Mesendoderm (in vitro differentiated cells): ENCODE measurements around the gene PARD3B.

ENCODE experiments used
- DNase-seq: peaks from one replicate; pipeline ENCODE4 v3.0.0; 2013
- H2AK5ac ChIP-seq: 2 replicates; pipeline ENCODE4 v1.6.1; 2013; ENCODE audit warnings: low read length, inconsistent platforms
- H2BK120ac ChIP-seq: 2 replicates; pipeline ENCODE4 v1.6.1; 2013; ENCODE audit warnings: low read depth, mild to moderate bottlenecking, low read length, moderate library complexity, mixed read lengths
- H2BK15ac ChIP-seq: replicated peaks from 2 replicates; pipeline ENCODE4 v1.6.1; 2013; ENCODE audit warnings: low read depth, mild to moderate bottlenecking, moderate library complexity
- H2BK5ac ChIP-seq: 2 replicates; pipeline ENCODE4 v1.6.1; 2013; ENCODE audit warnings: low read length, inconsistent platforms
- H3K18ac ChIP-seq: 2 replicates; pipeline ENCODE4 v1.6.1; 2013; ENCODE audit warnings: mild to moderate bottlenecking, low read length, mixed read lengths
- H3K23ac ChIP-seq: one replicate; pipeline ENCODE4 v1.6.1; 2013; ENCODE audit warnings: low read length
- H3K27ac ChIP-seq: 2 replicates; pipeline ENCODE4 v1.5.1; 2013; ENCODE audit warnings: low read depth, mild to moderate bottlenecking, inconsistent platforms, low read length, moderate library complexity
- H3K27me3 ChIP-seq: 2 replicates; pipeline ENCODE4 v1.6.1; 2013; ENCODE audit warnings: low read length, control low read depth, mild to moderate bottlenecking, inconsistent platforms; ENCODE audit not compliant: insufficient read depth, poor library complexity
- H3K36me3 ChIP-seq: 2 replicates; pipeline ENCODE4 v1.6.1; 2013; ENCODE audit warnings: low read length, inconsistent platforms; ENCODE audit not compliant: control insufficient read depth, insufficient read depth
- H3K4ac ChIP-seq: one replicate; pipeline ENCODE4 v1.6.1; 2013; ENCODE audit warnings: low read depth, mild to moderate bottlenecking, low read length, moderate library complexity
- H3K4me1 ChIP-seq: 2 replicates; pipeline ENCODE4 v1.6.1; 2013; ENCODE audit warnings: low read depth, low read length, inconsistent platforms; ENCODE audit not compliant: control insufficient read depth
- H3K4me2 ChIP-seq: 2 replicates; pipeline ENCODE4 v1.6.1; 2013; ENCODE audit warnings: low read length
- H3K4me3 ChIP-seq: 2 replicates; pipeline ENCODE4 v1.5.1; 2013; ENCODE audit warnings: mild to moderate bottlenecking, low read length
- H3K56ac ChIP-seq: one replicate; pipeline ENCODE4 v1.6.1; 2013; ENCODE audit warnings: low read length
- H3K79me1 ChIP-seq: 2 replicates; pipeline ENCODE4 v1.6.1; 2013; ENCODE audit warnings: low read length, inconsistent platforms
- H3K79me2 ChIP-seq: 2 replicates; pipeline ENCODE4 v1.6.1; 2013; ENCODE audit warnings: mild to moderate bottlenecking, low read length; ENCODE audit not compliant: control insufficient read depth, insufficient read depth
- H3K9ac ChIP-seq: 2 replicates; pipeline ENCODE4 v1.6.1; 2013; ENCODE audit warnings: low read length, inconsistent platforms
- H4K5ac ChIP-seq: one replicate; pipeline ENCODE4 v1.6.1; 2013; ENCODE audit warnings: low read length
- H4K8ac ChIP-seq: one replicate; pipeline ENCODE4 v1.6.1; 2013; ENCODE audit warnings: low read depth, mild to moderate bottlenecking, control low read depth, low read length, moderate library complexity
- WGBS: extraction: QIAGEN DNeasy Blood & Tissue Kit; methylation state at CpG from one replicate; pipeline ENCODE4 v1.1.7; 2013; ENCODE audit warnings: low lambda C conversion rate, missing lambda C conversion rate; ENCODE audit not compliant: insufficient coverage; ENCODE audit errors: extremely low coverage; 5-methylcytosine and 5-hydroxymethylcytosine counted together

The PARD3B gene

DNA sequence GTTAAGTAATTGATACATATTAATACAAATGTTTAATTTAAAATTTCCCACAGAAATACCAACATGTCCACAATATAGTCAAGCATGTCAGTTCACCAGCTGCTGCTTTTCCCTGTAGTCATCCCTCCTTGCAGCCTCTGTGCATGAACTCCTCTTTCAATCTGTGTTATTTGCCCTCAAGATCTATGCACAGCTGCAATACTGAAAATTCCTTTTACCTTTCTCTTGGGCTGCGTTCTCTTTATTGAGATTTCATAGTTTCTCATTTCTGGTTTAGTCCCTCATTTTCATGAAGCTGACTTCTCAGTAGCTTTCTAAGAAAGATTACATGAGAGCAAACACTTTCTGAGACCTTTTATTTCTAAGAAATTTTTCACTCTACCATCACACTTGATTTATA, 464.9 kb downstream of the PARD3B start:
- no peaks in the 10 kb centered on the region for H3K36me3 ChIP-seq
- DNase-seq = no peak
- no CpG with 5 or more reads among the region's 1 CpG for WGBS
- no peaks in the 10 kb centered on the region for H3K4me1 ChIP-seq
- no peak overlapping the region for H2BK120ac ChIP-seq
- no peak overlapping the region for H3K9ac ChIP-seq
- no peaks in the 10 kb centered on the region for H3K79me1 ChIP-seq
- H2BK15ac ChIP-seq = no peak overlapping the region
- no peak overlapping the region for H3K56ac ChIP-seq
- no peak overlapping the region for H2AK5ac ChIP-seq
- no peak overlapping the region for H3K27ac ChIP-seq
- no peak overlapping the region for H3K4me2 ChIP-seq
- H3K4me3 ChIP-seq = no peak overlapping the region
- H3K18ac ChIP-seq = no peak overlapping the region
- H3K4ac ChIP-seq = no peak overlapping the region
- H2BK5ac ChIP-seq = no peak overlapping the region
- H3K27me3 ChIP-seq = no peaks in the 10 kb centered on the region
- H4K5ac ChIP-seq = no peak overlapping the region
- no peaks in the 10 kb centered on the region for H3K79me2 ChIP-seq
- H3K23ac ChIP-seq = no peak overlapping the region
- H4K8ac ChIP-seq = no peak overlapping the region

DNA sequence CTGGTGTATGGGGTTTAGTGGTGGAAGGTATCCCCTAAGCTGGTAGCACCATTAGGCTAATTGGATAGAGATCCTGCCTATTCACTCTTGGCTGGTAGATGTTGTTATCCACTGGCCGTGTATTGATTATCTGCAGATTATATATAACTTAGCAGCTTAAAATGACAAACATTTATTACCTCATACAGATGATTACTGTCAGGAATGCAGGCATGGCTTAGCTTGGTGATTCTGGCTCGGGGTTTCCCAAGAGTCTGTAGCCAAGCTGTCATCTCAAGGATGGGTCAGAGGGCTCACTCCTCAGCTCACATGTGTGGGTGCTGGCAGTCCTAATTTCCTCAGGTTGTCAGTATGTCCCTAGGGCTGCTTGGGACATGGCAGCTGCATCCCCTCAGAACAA, 465.8 kb downstream of the PARD3B start:
- Histone ChIP-seq H3K27ac (no peak overlapping the region), H2BK120ac (no peak overlapping the region), H4K5ac (no peak overlapping the region), H3K27me3 (no peaks in the 10 kb centered on the region), H3K36me3 (no peaks in the 10 kb centered on the region), H3K4me3 (no peak overlapping the region), H4K8ac (no peak overlapping the region), H3K79me1 (no peaks in the 10 kb centered on the region), H2BK5ac (no peak overlapping the region), H3K23ac (no peak overlapping the region), H3K4me2 (no peak overlapping the region), H2AK5ac (no peak overlapping the region), H3K4me1 (no peaks in the 10 kb centered on the region), H3K18ac (no peak overlapping the region), H3K9ac (no peak overlapping the region), H3K4ac (no peak overlapping the region), H3K56ac (no peak overlapping the region), H2BK15ac (no peak overlapping the region), H3K79me2 (no peaks in the 10 kb centered on the region)
- no peak for DNase-seq
- WGBS = no CpG with 5 or more reads among the region's 2 CpGs

DNA sequence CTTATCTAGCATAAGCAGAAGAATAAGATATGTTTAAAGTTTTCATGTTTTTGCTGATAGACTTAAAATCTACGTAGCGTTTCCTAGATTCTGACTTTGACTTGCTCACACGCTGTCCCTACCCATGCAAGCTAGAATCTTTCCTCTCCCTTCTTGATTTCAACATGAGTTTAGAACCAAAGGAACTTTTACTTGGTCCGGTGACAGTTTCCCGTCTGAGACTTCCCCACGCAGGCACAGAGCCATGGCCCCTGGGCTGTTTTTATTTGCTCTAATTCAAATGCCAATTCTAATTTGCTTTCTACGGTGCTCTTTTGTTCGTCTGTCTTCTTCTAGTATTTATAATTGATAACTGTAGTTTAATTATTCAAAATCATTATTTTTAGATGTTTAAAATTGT, 467.7 kb downstream of the PARD3B start:
- Histone ChIP-seq H3K27me3 (no peaks in the 10 kb centered on the region), H3K4me3 (no peak overlapping the region), H2BK120ac (no peak overlapping the region), H3K27ac (no peak overlapping the region), H2AK5ac (no peak overlapping the region), H3K36me3 (no peaks in the 10 kb centered on the region), H3K56ac (no peak overlapping the region), H3K4ac (no peak overlapping the region), H3K18ac (no peak overlapping the region), H4K5ac (no peak overlapping the region), H4K8ac (no peak overlapping the region), H3K4me2 (no peak overlapping the region), H3K9ac (no peak overlapping the region), H3K79me2 (no peaks in the 10 kb centered on the region), H3K23ac (no peak overlapping the region), H3K4me1 (peaks cover 3% of the 10 kb centered on the region), H2BK15ac (no peak overlapping the region), H3K79me1 (no peaks in the 10 kb centered on the region), H2BK5ac (no peak overlapping the region)
- no CpG with 5 or more reads among the region's 8 CpGs for WGBS
- DNase-seq = no peak

DNA sequence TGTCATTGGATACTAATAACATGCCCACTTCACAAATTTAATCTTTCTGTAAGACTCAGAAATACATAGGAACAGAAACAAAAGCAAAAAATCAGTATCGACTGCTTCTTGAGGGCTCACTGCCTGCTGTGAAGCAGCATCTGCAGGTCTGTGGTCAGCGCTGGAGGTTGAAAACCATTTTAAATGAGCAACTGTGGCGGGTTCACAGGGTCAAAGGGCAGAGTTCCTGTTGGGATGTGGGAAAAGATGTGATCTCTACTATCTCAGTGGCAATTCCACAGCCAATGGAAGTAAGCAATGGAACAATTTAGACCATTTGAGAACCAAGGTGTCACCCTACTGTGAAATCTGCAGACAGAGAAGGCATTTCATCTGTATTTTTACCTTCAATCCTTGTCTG, 468.3 kb downstream of the PARD3B start:
- no peak for DNase-seq
- no peak overlapping the region for H3K18ac ChIP-seq
- H3K79me2 ChIP-seq = no peaks in the 10 kb centered on the region
- no peaks in the 10 kb centered on the region for H3K27me3 ChIP-seq
- H3K4me3 ChIP-seq = no peak overlapping the region
- no peak overlapping the region for H3K4me2 ChIP-seq
- no peak overlapping the region for H3K56ac ChIP-seq
- no peak overlapping the region for H3K27ac ChIP-seq
- H2AK5ac ChIP-seq = no peak overlapping the region
- no peak overlapping the region for H2BK120ac ChIP-seq
- H3K36me3 ChIP-seq = no peaks in the 10 kb centered on the region
- no peak overlapping the region for H3K23ac ChIP-seq
- H2BK5ac ChIP-seq = no peak overlapping the region
- H4K5ac ChIP-seq = no peak overlapping the region
- no peak overlapping the region for H3K9ac ChIP-seq
- H3K4ac ChIP-seq = no peak overlapping the region
- H4K8ac ChIP-seq = no peak overlapping the region
- H2BK15ac ChIP-seq = no peak overlapping the region
- WGBS = no CpG with 5 or more reads among the region's 3 CpGs
- H3K79me1 ChIP-seq = no peaks in the 10 kb centered on the region
- peaks cover 3% of the 10 kb centered on the region for H3K4me1 ChIP-seq

DNA sequence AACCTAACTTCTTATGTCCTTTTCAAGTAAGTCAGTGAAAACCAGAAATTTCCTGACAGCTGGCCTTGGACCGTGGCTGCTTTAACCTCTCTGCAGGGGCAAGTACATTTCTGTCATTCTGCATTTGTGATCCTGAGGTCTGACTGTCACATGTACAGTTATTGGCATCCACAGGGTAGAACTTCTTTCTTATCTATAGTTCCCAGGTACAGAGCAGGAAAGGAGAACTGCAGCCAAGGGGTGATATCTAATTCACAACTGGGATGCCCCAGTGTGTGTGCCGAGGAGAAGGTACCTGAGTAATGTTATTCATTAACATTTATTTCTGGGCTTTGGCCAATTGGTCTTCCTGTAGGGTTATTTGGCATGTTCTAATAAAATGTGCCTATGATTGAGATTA, 468.9 kb downstream of the PARD3B start:
- H3K4me2 ChIP-seq = no peak overlapping the region
- H3K56ac ChIP-seq = no peak overlapping the region
- no peaks in the 10 kb centered on the region for H3K36me3 ChIP-seq
- peaks cover 3% of the 10 kb centered on the region for H3K4me1 ChIP-seq
- H3K4ac ChIP-seq = no peak overlapping the region
- H3K18ac ChIP-seq = no peak overlapping the region
- no peak overlapping the region for H4K8ac ChIP-seq
- H2BK5ac ChIP-seq = no peak overlapping the region
- H3K79me2 ChIP-seq = no peaks in the 10 kb centered on the region
- H3K4me3 ChIP-seq = no peak overlapping the region
- no peak overlapping the region for H3K27ac ChIP-seq
- no peak overlapping the region for H4K5ac ChIP-seq
- no peak overlapping the region for H3K9ac ChIP-seq
- no peak for DNase-seq
- no peaks in the 10 kb centered on the region for H3K27me3 ChIP-seq
- H2AK5ac ChIP-seq = no peak overlapping the region
- no peak overlapping the region for H2BK120ac ChIP-seq
- no peak overlapping the region for H3K23ac ChIP-seq
- no CpG with 5 or more reads among the region's 2 CpGs for WGBS
- no peak overlapping the region for H2BK15ac ChIP-seq
- H3K79me1 ChIP-seq = no peaks in the 10 kb centered on the region

DNA sequence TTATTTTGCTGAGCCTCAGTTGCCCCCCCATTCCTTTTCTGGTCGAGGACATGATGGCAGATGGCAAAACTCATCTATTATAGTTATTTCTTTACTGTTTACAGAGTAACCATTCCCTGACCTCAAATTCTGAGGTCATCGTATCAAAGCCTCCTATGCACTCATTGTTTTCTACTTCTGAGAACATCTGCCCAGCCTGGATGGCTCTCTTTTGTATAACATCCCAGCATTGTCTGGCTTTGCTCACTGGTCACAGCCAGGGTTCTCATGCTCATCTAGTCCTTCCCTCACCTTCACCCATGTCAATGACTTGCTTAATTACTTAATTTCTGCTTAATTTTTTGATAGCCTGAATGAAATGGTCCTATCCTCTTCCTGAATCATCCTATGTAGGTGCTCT, 472.1 kb downstream of the PARD3B start:
- no peak overlapping the region for H2BK120ac ChIP-seq
- H3K23ac ChIP-seq = no peak overlapping the region
- WGBS = no CpG with 5 or more reads among the region's 2 CpGs
- H2BK15ac ChIP-seq = no peak overlapping the region
- H3K9ac ChIP-seq = no peak overlapping the region
- H4K8ac ChIP-seq = no peak overlapping the region
- no peak overlapping the region for H4K5ac ChIP-seq
- H3K79me1 ChIP-seq = no peaks in the 10 kb centered on the region
- no peaks in the 10 kb centered on the region for H3K27me3 ChIP-seq
- no peak overlapping the region for H3K4me2 ChIP-seq
- DNase-seq = no peak
- no peaks in the 10 kb centered on the region for H3K79me2 ChIP-seq
- no peak overlapping the region for H3K18ac ChIP-seq
- no peak overlapping the region for H3K27ac ChIP-seq
- H2AK5ac ChIP-seq = no peak overlapping the region
- peak overlapping the region; percentile 36 for H3K4ac ChIP-seq
- H3K36me3 ChIP-seq = no peaks in the 10 kb centered on the region
- no peak overlapping the region for H3K4me3 ChIP-seq
- no peak overlapping the region for H3K56ac ChIP-seq
- no peak overlapping the region for H2BK5ac ChIP-seq
- H3K4me1 ChIP-seq = peaks cover 3% of the 10 kb centered on the region
